Measurements from ENCODE around the gene DCLRE1C.
"Not testable (repeated sequence)": the region's sequence is repeated elsewhere in the genome, so short reads cannot be mapped to it uniquely, and the experiment has no call there.

DCLRE1C gene

DNA sequence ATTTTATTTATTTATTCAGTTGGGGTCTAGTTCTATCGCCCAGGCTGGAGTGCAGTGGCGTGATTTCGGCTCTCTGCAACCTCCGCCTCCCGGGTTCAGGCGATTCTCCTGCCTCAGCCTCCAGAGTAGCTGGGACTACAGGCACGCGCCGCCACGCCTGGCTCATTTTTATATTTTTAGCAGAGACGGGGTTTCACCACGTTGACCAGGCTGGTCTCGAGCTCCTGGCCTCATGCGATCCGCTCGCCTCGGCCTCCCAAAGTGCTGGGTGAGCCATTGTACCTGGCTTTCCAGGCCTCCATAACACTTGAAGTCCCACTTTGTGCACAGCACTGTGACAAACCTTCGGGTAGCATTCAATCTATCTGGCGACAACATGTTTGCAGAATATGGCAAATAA is 1.0 kb upstream of the DCLRE1C start:
- DNase-seq (ENCODE audit: low read depth) = no peak
- H3K4me3 ChIP-seq (ENCODE audit: control insufficient read depth, low read depth, low read length) = peak overlapping the region; percentile 78
- TF ChIP-seq, protein P1, sequence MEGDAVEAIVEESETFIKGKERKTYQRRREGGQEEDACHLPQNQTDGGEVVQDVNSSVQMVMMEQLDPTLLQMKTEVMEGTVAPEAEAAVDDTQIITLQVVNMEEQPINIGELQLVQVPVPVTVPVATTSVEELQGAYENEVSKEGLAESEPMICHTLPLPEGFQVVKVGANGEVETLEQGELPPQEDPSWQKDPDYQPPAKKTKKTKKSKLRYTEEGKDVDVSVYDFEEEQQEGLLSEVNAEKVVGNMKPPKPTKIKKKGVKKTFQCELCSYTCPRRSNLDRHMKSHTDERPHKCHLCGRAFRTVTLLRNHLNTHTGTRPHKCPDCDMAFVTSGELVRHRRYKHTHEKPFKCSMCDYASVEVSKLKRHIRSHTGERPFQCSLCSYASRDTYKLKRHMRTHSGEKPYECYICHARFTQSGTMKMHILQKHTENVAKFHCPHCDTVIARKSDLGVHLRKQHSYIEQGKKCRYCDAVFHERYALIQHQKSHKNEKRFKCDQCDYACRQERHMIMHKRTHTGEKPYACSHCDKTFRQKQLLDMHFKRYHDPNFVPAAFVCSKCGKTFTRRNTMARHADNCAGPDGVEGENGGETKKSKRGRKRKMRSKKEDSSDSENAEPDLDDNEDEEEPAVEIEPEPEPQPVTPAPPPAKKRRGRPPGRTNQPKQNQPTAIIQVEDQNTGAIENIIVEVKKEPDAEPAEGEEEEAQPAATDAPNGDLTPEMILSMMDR (conservative IDR thresholded peaks at IDR 0.05; ENCODE audit: control insufficient read depth, insufficient read depth, low read depth, low read length) = no peak

DNA sequence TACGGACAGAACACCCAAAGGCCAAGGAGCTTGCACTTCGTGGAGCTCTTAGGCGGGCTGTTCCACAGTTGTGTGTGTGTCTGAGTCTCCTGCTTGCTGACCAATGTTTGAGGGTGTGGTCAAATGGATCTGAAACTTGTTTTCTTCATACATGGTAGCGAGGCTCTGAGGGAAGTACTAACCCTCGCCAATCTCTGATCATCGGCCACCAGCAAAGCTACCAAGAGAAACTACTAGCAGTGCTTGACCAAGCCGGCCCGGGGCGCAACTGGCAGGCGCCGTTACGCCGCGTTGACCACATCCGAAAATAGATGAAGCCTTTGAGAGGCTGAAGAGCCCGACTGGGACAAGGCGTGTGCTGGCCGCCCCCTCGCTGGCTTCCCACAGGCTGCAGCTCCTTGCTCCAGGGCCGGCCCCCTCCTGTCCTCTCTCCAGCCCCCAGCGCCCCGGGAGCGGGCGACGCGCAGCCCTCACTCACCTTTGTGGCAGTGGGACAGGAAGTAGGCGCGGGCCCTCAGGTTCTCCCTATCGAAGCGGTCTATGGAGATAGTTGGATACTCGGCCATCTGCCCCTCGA is 384 bp downstream of the DCLRE1C start:
- TF ChIP-seq, protein P1 (conservative IDR thresholded peaks at IDR 0.05; ENCODE audit: control insufficient read depth, insufficient read depth, low read depth, low read length) = no peak
- H3K4me3 ChIP-seq (ENCODE audit: control insufficient read depth, low read depth, low read length) = peak overlapping the region; percentile 78
- peak; percentile 76 for DNase-seq (ENCODE audit: low read depth)

DNA sequence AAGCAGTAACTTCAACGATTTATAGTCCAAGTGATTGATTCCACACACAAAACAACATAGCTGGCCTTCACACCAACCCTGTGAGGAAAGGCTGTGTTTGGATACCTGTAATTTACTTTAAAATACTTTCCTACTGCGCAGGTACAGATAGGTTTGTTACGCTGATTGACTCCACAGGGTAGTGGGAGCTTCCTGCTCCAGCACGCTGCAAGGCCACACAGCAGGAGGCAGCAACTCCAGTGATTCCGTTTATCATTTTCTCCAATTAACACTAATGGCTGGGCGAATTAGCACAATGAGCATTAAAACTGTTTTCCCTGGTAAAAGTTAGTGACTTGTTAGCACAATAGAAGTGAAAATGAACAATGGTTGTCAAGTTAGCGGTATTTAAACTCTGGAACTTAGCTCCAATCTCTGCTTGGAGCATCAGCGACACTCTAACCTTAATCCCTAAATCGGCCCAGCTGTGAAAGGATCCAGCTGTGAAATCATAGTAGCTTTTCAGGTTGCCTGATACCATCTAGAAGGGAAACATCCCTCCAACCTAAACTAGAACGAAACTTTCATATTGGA is 959 bp downstream of the DCLRE1C start:
- H3K4me3 ChIP-seq (ENCODE audit: control insufficient read depth, low read depth, low read length) = peak overlapping the region; percentile 78
- no peak for DNase-seq (ENCODE audit: low read depth)
- TF ChIP-seq, protein P1 (conservative IDR thresholded peaks at IDR 0.05; ENCODE audit: control insufficient read depth, insufficient read depth, low read depth, low read length) = no peak

- no peak for DNase-seq (ENCODE audit: low read depth)
- H3K4me3 ChIP-seq (ENCODE audit: control insufficient read depth, low read depth, low read length) = no peak overlapping the region
- TF ChIP-seq, protein P1 (conservative IDR thresholded peaks at IDR 0.05; ENCODE audit: control insufficient read depth, insufficient read depth, low read depth, low read length) = no peak
These were observed 4.6 kb downstream of the DCLRE1C start for GRCh38 chr10:14949291-14949690.

DNA sequence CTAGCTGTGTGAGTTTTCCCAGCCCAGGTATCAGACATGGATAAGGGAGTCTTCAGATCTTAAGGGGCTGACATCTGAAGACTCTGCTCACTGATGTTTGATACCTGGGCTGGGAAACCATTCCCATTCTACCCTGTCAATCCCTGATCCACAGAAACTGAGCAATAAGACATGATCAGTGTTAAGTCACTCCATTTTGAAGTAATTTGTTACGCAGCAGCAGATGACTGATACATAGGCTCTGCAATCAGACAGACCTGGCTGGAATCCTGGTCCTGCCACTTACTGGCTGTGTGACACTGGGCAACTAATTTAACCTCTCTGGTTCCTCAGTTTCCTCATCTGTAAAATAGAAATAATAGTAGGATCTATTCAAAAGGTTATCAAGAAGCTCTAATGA is 6.6 kb downstream of the DCLRE1C start:
- no peak for DNase-seq (ENCODE audit: low read depth)
- TF ChIP-seq, protein P1 (conservative IDR thresholded peaks at IDR 0.05; ENCODE audit: control insufficient read depth, insufficient read depth, low read depth, low read length) = no peak

GRCh38 chr10:14945108-14945507 is 8.8 kb downstream of the DCLRE1C start:
- peak; percentile 37 for DNase-seq (ENCODE audit: low read depth)
- TF ChIP-seq, protein P1 (conservative IDR thresholded peaks at IDR 0.05; ENCODE audit: control insufficient read depth, insufficient read depth, low read depth, low read length) = no peak
- H3K4me3 ChIP-seq (ENCODE audit: control insufficient read depth, low read depth, low read length) = no peak overlapping the region

More for the DNA sequence above, 6.6 kb downstream of the DCLRE1C start:
- H3K4me3 ChIP-seq (ENCODE audit: control insufficient read depth, low read depth, low read length) = no peak overlapping the region

DNA sequence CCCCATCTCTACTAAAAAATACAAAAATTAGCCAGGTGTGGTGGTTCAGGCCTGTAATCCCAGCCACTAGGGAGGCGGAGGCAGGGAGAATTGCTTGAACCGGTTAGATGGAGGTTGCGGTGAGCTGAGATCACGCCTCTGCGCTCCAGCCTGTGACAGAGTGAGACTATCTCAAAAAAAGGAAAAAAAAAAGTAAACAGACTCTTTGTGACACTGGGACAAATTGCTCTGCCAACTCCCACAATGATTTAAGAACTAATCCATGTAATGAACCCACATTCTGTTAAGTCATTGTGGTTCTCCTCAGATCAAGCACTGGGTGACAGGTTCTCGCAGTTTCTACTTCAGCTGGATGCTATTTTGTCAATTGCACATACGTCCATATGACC is 11.0 kb downstream of the DCLRE1C start:
- H3K4me3 ChIP-seq (ENCODE audit: control insufficient read depth, low read depth, low read length); DNase-seq (ENCODE audit: low read depth): not testable (repeated sequence)

DNA sequence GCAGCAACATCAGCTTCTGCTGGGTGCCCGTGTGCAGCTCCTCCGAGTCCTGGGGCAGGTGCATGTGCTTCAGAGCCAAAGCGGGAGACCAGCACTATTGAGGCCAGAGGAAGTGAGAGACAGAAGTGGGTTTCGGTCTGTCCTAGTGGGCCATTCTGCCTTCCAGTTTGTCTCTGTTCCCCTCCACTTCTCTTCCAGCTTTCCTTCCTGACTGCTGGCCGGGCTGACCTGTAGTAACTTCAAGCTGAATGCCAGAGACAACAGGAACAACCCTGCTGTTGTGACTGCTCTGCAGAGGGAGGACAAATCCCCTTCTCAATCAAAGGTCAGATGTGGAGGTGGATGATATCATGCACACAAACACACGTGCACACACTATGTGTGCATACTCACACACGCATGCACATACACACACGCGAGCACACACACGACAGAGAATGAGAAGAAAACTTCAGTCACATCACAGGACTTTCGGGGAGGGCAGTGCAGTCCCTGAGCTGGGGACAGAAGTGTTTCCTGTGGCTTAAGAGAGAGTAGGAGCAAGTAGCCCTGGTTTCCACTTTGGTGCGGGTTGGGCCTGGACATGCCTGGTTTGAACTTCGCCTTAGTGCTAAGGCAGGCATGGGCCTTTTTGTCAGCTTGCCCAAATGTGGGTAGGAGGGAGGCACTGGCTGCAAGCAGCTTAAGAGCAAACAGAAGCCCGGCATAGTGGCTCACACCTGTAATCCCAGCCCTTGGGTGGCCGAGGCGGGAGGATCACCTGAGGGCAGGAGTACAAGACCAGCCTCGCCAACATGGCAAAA is 11.5 kb downstream of the DCLRE1C start:
- DNase-seq (ENCODE audit: low read depth); H3K4me3 ChIP-seq (ENCODE audit: control insufficient read depth, low read depth, low read length): not testable (repeated sequence)

- not testable (repeated sequence) for H3K4me3 ChIP-seq (ENCODE audit: control insufficient read depth, low read depth, low read length)
- peak; percentile 33 for DNase-seq (ENCODE audit: low read depth)
These were observed 14.9 kb downstream of the DCLRE1C start for GRCh38 chr10:14938971-14939370.

Data from fibroblast of mammary gland (primary cell).